ENCODE measurements around the gene F5. TPM values are rescaled to one million over a fixed set of nuclear protein-coding genes. Genes with fewer than 3 reads are reported as not detected.
A peak's percentile ranks its signal among the peaks of the same experiment; 100 is the strongest.

F5 gene
- polyA plus RNA-seq, result 0.30 TPM
- long read RNA-seq, donor 1, result 0 reads
- long read RNA-seq, donor 2, result 0 reads
- long read RNA-seq, donor 3, result 0 reads
- long read RNA-seq, donor 4, result 0 reads
- long read RNA-seq, donor 5, result 0 reads
- long read RNA-seq, donor 6, result 0 reads
- long read RNA-seq, donor 7, partial matches to known transcripts, result 0 of 1 reads
- long read RNA-seq, donor 7, other reads (novel, unspliced or antisense), result 0 of 1 reads
- long read RNA-seq, donor 8, result 0 reads
- long read RNA-seq, donor 9, result 0 reads
- long read RNA-seq, donor 10, result 0 reads
- long read RNA-seq, donor 11, result 0 reads

DNA sequence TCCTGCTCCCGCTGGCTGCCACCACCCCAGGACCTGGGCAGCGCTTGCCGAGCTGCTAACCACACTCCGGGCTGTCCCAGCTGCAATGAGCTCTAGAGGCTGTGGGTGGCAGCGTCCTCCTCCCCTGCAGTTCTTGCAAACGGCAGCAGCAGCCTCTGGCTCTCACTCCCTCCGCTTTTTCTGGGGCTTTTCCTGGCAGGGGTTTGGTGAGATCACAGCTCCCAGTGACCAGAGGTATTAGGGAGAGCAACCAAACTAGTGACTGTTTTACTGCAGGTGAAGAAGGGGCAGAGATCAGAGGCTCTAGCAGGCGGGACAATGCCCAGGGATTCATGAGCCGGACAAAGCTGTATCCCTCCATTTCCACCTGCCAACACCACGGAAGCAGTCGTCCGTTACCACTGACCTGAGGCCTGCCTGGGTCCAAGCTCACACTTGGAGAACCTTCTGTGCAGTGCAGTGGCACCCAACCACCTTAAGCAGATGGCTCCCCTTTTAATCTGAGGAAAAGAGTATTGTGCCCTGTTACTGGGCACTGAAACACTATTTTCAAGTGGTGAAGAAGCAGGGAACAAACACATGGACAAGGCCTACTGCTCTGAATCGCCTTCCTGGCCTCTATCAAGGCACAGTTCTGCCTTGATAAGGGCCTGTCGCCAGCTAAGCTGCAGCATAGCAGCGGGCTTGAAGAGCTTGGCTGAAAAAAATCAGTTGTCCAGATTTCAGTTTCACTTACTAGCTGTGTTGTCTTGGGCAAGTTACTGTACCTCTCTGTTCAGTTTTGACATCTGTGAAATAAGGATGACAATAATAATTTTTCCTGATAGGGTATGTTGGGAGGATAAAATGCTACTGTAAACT, at the start of gene F5:
Gene F5 (minus strand): TSS at position 87 of the 861 bp plus-strand sequence. CDS start 95 bp downstream, outside the sequence.
- peaks cover 31% of the 10 kb centered on the region for H3K27me3 ChIP-seq (ENCODE audit: control insufficient read depth, insufficient read depth, low read length)
- no peaks in the 10 kb centered on the region for H3K4me1 ChIP-seq (ENCODE audit: control insufficient read depth, insufficient read depth, low read length)
- no peaks in the 10 kb centered on the region for H3K36me3 ChIP-seq (ENCODE audit: control insufficient read depth, insufficient read depth, low read length)
- no peaks in the 10 kb centered on the region for H3K9me3 ChIP-seq (ENCODE audit: control insufficient read depth, low read depth, low read length)
- no CpG with 5 or more reads among the region's 15 CpGs for WGBS (ENCODE audit: insufficient coverage, low lambda C conversion rate)
- DNase-seq, result peak in 1 of 2 donors; percentile 43
- H3K27ac ChIP-seq (ENCODE audit: low read length), result no peak within 1 kb of the TSS
- H3K4me3 ChIP-seq (ENCODE audit: low read length), result no peak within 1 kb of the TSS

DNA sequence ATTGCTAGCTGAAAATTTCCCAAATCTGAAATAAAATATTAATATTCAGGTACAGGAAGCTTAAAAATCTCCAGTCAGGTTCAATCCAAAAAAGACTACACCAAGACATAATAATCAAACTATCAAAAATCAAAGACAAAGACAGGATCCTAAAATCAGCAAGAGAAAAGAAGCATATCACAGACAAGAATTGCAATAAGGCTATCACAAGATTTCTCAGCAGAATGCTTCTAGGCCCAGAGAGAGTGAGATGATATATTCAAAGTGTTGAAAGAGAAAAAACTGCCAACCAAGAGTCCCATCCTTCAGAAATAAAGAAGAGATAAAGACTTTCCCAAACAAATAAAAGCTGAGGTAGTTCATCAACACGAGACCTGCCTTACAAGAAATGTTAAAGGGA, 48.6 kb upstream of the F5 start:
- Histone ChIP-seq H3K9me3 (ENCODE audit: control insufficient read depth, low read depth, low read length) (peaks cover 20% of the 10 kb centered on the region), H3K4me1 (ENCODE audit: control insufficient read depth, insufficient read depth, low read length) (no peaks in the 10 kb centered on the region), H3K27ac (ENCODE audit: low read length) (no peak overlapping the region), H3K27me3 (ENCODE audit: control insufficient read depth, insufficient read depth, low read length) (no peaks in the 10 kb centered on the region), H3K36me3 (ENCODE audit: control insufficient read depth, insufficient read depth, low read length) (no peaks in the 10 kb centered on the region), H3K4me3 (ENCODE audit: low read length) (no peak overlapping the region)
- DNase-seq, result no peak
- whole genome bisulfite sequencing (ENCODE audit: insufficient coverage, low lambda C conversion rate), result no CpG with 5 or more reads among the region's 1 CpG

DNA sequence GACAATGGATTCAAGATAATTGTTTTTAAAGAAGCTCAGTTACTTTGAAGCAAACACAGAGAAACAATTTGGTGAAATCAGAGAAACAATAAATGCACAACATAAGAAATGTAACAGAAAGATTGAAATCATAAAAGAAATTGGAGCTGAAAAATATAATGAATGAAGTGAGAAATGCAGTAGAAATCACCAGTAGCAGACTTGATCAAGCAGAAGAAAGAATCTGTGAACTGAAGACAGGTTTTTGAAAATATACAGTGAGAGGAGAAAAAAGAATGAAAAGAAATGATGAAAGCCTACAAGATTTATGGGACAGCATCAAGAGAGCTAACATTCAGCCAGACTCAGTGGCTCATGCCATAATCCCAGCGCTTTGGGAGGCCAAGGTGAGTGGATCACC, 47.9 kb upstream of the F5 start:
- DNase-seq, result no peak
- H3K36me3 ChIP-seq (ENCODE audit: control insufficient read depth, insufficient read depth, low read length), result no peaks in the 10 kb centered on the region
- H3K9me3 ChIP-seq (ENCODE audit: control insufficient read depth, low read depth, low read length), result peaks cover 20% of the 10 kb centered on the region
- H3K27ac ChIP-seq (ENCODE audit: low read length), result no peak overlapping the region
- H3K4me1 ChIP-seq (ENCODE audit: control insufficient read depth, insufficient read depth, low read length), result no peaks in the 10 kb centered on the region
- no peaks in the 10 kb centered on the region for H3K27me3 ChIP-seq (ENCODE audit: control insufficient read depth, insufficient read depth, low read length)
- WGBS (ENCODE audit: insufficient coverage, low lambda C conversion rate), result no CpG with 5 or more reads among the region's 1 CpG
- no peak overlapping the region for H3K4me3 ChIP-seq (ENCODE audit: low read length)

DNA sequence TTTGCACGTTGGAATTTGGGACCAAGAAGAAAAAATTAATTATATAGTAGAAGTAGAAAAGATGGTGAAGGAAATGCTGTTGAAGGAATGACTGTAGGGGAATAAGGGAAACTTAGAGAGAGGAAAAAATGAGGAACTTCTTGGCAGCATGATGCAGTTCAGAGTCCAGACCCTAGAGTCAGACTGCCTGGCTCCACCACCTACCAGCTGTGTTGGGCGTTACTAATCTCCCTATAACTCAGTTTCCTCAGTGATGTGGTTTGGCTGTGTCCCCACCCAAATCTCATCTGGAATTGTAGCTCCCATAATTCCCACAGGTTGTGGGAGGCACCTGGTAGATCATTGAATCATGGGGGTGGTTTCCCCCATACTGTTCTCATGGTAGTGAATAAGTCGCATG, 45.0 kb upstream of the F5 start:
- Histone ChIP-seq H3K4me3 (ENCODE audit: low read length) (no peak overlapping the region), H3K27me3 (ENCODE audit: control insufficient read depth, insufficient read depth, low read length) (no peaks in the 10 kb centered on the region), H3K27ac (ENCODE audit: low read length) (no peak overlapping the region), H3K4me1 (ENCODE audit: control insufficient read depth, insufficient read depth, low read length) (no peaks in the 10 kb centered on the region), H3K36me3 (ENCODE audit: control insufficient read depth, insufficient read depth, low read length) (no peaks in the 10 kb centered on the region), H3K9me3 (ENCODE audit: control insufficient read depth, low read depth, low read length) (peaks cover 20% of the 10 kb centered on the region)
- 77% methylated on average over 2 of the region's 3 CpGs for WGBS (ENCODE audit: insufficient coverage, low lambda C conversion rate)
- no peak for DNase-seq

DNA sequence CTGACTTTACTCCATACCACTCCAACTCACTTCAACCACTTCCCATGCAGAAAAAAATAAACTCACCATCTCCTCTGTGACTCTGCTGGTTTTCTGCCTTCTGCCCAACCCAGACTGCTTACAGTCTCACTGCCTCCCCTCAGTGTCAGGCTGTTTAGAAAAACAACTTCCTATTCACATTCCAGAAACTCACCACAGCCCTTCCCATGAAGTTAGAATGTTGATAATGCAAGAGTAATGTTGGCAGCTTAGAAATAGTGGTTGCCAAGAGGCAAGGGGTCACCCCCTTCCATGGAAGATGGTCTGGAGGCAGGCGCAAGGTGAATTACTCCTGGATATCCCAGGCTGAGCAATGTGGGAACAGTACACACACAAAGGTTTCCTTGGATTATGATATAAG, 43.7 kb upstream of the F5 start, which contains the start of gene SELP:
Gene SELP (minus strand): TSS at position 119 of the 400 bp plus-strand sequence. CDS start 50 bp downstream, at position 69.
- no peaks in the 10 kb centered on the region for H3K36me3 ChIP-seq (ENCODE audit: control insufficient read depth, insufficient read depth, low read length)
- H3K4me1 ChIP-seq (ENCODE audit: control insufficient read depth, insufficient read depth, low read length), result no peaks in the 10 kb centered on the region
- DNase-seq, result no peak
- no peak within 1 kb of the TSS for H3K4me3 ChIP-seq (ENCODE audit: low read length)
- H3K27me3 ChIP-seq (ENCODE audit: control insufficient read depth, insufficient read depth, low read length), result no peaks in the 10 kb centered on the region
- H3K9me3 ChIP-seq (ENCODE audit: control insufficient read depth, low read depth, low read length), result peaks cover 16% of the 10 kb centered on the region
- no peak within 1 kb of the TSS for H3K27ac ChIP-seq (ENCODE audit: low read length)
- WGBS (ENCODE audit: insufficient coverage, low lambda C conversion rate), result no CpG with 5 or more reads among the region's 1 CpG

DNA sequence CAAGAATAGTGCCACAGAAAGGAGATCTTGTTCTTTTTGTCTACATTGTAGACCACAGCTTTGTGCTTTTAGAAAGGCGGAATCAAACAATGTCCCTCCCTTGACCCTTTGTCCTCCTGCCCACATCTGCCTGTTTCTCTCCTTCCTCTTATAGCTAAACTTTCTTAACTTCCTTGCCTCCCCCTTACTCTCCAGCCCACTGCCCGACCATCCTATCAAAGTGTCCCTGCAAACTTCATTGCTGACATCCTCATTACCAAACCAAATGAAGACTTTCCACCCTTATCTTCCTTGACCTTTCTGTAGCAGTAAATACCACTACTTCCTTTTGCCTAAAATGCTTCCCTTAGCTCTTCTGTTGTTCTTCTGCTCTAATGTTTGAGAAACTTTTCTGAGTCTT, 38.6 kb upstream of the F5 start:
- Histone ChIP-seq H3K4me3 (ENCODE audit: low read length) (no peak overlapping the region), H3K9me3 (ENCODE audit: control insufficient read depth, low read depth, low read length) (no peaks in the 10 kb centered on the region), H3K27me3 (ENCODE audit: control insufficient read depth, insufficient read depth, low read length) (peaks cover 9% of the 10 kb centered on the region), H3K27ac (ENCODE audit: low read length) (no peak overlapping the region), H3K36me3 (ENCODE audit: control insufficient read depth, insufficient read depth, low read length) (no peaks in the 10 kb centered on the region), H3K4me1 (ENCODE audit: control insufficient read depth, insufficient read depth, low read length) (no peaks in the 10 kb centered on the region)
- WGBS (ENCODE audit: insufficient coverage, low lambda C conversion rate), result 63% methylated on average over 2 of the region's 2 CpGs
- DNase-seq, result no peak

DNA sequence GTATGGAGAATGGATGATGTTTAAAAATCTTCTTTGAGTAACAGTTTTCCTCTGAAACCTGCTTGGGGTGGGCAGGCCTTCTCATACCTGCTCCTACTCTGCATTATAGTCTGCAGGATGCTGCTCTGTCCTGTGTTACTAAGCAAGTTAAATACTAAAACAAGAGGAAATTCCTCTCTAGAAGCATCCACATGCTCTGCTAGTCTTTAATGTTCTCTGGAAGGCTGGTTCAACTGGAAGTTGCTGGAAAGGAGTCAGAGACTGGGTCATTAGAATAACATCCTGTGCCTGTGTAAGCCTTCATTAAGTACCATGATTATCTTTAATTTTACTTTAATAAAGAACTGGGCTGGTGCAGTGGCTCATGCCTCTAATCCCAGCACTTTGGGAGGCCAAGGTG, 37.8 kb upstream of the F5 start:
- H3K4me1 ChIP-seq (ENCODE audit: control insufficient read depth, insufficient read depth, low read length), result no peaks in the 10 kb centered on the region
- no peaks in the 10 kb centered on the region for H3K9me3 ChIP-seq (ENCODE audit: control insufficient read depth, low read depth, low read length)
- no peaks in the 10 kb centered on the region for H3K36me3 ChIP-seq (ENCODE audit: control insufficient read depth, insufficient read depth, low read length)
- H3K27ac ChIP-seq (ENCODE audit: low read length), result no peak overlapping the region
- DNase-seq, result no peak
- peaks cover 9% of the 10 kb centered on the region for H3K27me3 ChIP-seq (ENCODE audit: control insufficient read depth, insufficient read depth, low read length)
- H3K4me3 ChIP-seq (ENCODE audit: low read length), result no peak overlapping the region

DNA sequence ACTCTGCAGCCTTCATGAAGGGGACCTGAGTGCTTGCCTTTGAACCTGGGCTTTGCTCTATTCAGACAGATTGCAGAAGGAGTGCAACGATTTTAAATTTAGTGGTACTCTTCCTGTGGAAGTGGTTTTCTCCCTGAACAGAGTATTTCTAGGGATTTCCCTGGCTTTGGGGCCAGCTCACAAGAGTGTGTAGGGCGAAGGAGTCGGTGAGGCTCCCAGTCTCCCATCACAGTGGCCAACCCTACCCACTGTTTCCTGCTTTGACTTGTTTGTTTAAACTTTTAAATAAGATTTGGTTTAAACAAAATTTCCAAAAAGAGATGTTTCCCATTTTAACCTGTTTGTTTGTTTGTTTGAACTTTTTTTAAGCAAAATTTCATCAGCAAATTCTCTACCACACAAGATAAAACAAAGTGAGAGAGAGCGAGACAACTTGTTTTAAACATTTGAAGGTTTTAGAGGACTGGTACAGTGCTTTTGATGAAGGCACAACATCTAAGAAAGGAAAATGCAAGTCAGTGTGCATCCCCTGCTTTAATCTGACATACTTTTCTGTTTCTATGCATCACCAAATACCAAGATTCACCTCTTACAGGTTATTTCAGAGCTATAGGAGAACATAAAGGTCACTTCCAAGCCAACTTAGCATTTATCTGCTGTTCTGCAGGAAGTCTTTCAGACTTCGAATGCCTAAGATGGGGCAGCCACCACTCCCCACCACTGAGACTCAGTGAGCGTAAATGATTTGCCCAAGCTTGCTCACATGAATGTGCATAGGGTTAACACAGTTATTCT, 37.0 kb upstream of the F5 start:
- no peak for DNase-seq
- Histone ChIP-seq H3K36me3 (ENCODE audit: control insufficient read depth, insufficient read depth, low read length) (no peaks in the 10 kb centered on the region), H3K4me1 (ENCODE audit: control insufficient read depth, insufficient read depth, low read length) (no peaks in the 10 kb centered on the region), H3K27me3 (ENCODE audit: control insufficient read depth, insufficient read depth, low read length) (peaks cover 10% of the 10 kb centered on the region), H3K9me3 (ENCODE audit: control insufficient read depth, low read depth, low read length) (no peaks in the 10 kb centered on the region), H3K27ac (ENCODE audit: low read length) (no peak overlapping the region), H3K4me3 (ENCODE audit: low read length) (no peak overlapping the region)
- 92% methylated on average over 2 of the region's 6 CpGs for WGBS (ENCODE audit: insufficient coverage, low lambda C conversion rate)

DNA sequence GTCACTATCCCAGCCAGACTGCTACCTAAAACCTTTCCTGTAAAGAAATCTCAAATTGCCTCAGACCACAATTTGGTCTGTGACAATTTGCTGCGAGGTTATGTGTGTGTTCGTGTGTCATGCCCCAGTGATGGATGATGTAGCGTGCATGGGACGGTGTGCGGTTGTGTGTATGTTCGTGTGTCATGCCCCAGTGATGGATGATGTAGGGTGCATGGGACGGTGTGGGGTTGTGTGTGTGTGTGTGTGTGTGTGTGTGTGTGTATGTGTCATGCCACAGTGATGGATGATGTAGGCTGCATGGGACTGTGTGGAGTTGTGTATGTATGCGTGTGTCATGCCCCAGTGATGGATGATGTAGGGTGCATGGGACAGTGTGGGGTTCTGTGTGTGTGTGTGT, 34.3 kb upstream of the F5 start:
- 70% methylated on average over 2 of the region's 8 CpGs for WGBS (ENCODE audit: insufficient coverage, low lambda C conversion rate)
- DNase-seq, result no peak
- no peak overlapping the region for H3K27ac ChIP-seq (ENCODE audit: low read length)
- peaks cover 11% of the 10 kb centered on the region for H3K27me3 ChIP-seq (ENCODE audit: control insufficient read depth, insufficient read depth, low read length)
- no peaks in the 10 kb centered on the region for H3K36me3 ChIP-seq (ENCODE audit: control insufficient read depth, insufficient read depth, low read length)
- no peaks in the 10 kb centered on the region for H3K9me3 ChIP-seq (ENCODE audit: control insufficient read depth, low read depth, low read length)
- no peaks in the 10 kb centered on the region for H3K4me1 ChIP-seq (ENCODE audit: control insufficient read depth, insufficient read depth, low read length)
- no peak overlapping the region for H3K4me3 ChIP-seq (ENCODE audit: low read length)

DNA sequence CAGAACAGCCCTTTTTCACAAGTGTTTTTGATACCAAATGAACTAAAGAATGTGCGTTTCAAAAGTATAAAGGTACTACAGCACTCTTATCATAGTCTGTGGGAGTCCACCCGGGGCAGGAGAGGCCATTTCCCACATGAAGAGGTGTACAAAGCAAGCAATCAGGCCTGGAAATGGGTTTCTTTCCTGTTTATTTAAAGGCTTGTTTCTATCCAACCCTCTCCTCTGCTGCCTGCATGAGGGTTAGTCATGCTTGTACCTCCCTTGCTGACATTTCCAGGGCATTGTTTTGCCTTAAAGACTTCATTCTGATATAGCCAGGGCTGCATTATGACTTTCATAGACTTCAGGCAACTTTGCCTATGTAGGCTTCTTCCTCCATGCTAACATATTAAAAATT, 32.1 kb upstream of the F5 start:
- no peaks in the 10 kb centered on the region for H3K4me1 ChIP-seq (ENCODE audit: control insufficient read depth, insufficient read depth, low read length)
- H3K9me3 ChIP-seq (ENCODE audit: control insufficient read depth, low read depth, low read length), result no peaks in the 10 kb centered on the region
- no peak for DNase-seq
- H3K36me3 ChIP-seq (ENCODE audit: control insufficient read depth, insufficient read depth, low read length), result no peaks in the 10 kb centered on the region
- no peak overlapping the region for H3K4me3 ChIP-seq (ENCODE audit: low read length)
- H3K27ac ChIP-seq (ENCODE audit: low read length), result no peak overlapping the region
- H3K27me3 ChIP-seq (ENCODE audit: control insufficient read depth, insufficient read depth, low read length), result peaks cover 5% of the 10 kb centered on the region
- WGBS (ENCODE audit: insufficient coverage, low lambda C conversion rate), result no CpG with 5 or more reads among the region's 2 CpGs

Data from large intestine (tissue), 12 donors.